Activated CD4-positive, alpha-beta T cell treated with anti-CD3 and anti-CD28 coated beads, Interleukin-2, amount 50 U/mL, for 16 hours (primary cell): ENCODE measurements around the gene PLXNA4.

Source experiments
- DNase-seq: peaks from one replicate; pipeline ENCODE4 v3.0.0-alpha.2; 2020

Gene PLXNA4

DNA sequence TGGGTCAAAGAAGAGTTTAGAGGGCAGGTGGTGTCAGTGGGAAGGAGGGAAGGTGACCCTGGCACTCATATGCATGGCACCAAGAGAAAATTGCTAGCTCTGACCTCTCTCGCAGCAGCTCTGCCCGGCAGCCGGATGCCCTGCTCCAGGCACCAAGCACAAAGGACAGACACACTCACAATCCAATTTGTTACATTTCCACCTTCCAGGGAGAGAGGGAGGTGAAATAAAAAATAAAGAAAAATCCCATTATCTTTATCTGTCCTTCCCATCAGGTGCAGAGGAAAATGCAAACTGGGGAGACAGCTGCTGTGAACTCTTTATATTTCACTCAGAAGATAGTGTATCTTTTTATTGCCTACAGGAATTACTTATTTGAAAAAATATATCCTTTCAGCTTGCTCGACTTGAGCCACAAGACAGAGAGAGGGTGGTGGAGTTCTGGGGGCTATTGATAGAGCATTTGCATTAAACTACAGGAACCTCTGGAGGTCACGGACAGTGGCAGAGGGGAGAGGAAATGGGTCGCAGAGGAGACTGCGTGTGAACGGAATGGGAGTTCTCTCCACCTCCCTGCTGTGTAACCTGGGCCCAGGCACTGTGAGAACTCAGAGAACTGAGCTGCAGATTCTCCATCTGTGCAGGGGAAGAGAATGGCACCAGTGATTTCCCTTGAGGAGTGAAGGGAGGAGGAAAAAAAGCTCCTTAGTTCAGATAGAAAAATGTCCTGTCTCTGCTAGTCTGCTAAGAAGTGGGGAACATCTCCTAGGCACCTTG, 421.4 kb downstream of the PLXNA4 start:
- no peak for DNase-seq

DNA sequence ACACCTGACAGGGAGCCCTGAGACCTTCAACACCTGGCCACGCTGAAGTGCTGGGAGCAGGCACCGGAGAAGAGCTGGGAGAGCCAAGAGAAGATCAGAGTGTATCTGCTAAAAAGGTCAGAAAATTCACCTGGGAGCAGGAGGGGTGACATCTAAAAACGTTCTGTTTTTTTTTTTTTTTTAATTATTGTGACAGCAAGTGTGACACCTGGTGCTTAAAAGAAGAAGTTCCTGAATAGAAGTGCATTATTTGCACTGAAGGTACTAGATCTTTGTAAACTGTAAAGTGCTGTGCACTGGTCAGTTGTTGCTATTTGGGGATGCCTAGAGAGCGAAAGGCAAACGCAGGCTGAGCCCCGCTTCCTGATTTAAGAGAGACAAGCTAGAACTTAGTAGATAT, 422.0 kb downstream of the PLXNA4 start:
- DNase-seq = no peak

DNA sequence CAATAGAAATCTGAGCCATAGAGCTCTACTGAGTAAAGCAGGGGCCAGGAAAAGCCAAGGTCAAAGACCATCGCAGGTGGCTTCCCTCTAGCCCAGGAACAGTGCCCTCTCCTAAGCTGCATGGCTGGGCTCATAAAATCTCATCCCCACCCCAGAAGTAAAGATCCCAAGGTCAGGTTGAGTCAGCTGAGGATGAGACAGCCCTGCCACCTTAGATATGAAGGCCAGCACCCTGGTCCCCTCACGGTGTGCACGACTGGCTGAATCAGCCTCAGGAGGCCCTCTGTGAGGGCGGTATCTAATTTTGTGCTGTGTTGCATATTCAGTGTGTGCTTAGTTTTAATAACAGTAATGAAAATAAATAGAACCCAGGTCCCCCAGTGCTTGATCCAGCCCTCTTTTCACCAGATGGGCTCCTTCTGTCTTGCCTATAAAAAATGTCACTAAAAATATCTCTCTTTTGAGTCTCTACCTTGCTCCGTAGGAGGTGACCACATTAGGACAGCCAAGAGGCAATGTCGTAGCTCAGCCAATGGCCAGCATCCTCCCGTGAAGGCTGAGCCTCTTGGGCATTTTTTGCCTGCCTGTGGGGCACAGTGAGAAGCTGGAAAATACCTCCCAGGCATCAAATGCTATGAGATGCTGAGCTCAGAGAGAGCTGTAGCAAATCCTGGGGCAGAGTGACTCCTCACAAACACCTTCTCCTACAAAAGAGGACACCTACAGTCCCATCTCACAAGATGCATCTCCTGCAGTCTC, 424.0 kb downstream of the PLXNA4 start:
- no peak for DNase-seq

DNA sequence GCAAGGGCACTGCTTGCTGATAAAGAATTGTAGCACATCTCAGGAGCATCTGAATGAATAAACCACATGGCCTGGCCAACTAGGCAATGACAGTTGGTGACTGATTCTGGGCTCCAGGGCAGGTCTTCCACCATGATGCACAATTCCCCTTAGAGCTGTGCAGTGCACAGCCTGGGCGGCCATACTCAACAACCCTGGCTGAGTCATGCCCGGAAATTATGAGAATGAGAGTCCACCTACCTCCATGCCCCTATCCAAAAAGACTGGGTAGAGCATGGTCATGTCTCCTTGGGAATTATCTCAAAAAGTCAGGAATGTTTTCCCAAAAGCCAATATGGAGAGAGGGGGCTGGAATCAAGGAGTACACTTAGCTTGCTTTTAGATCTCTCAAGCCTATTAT, 425.6 kb downstream of the PLXNA4 start:
- no peak for DNase-seq

DNA sequence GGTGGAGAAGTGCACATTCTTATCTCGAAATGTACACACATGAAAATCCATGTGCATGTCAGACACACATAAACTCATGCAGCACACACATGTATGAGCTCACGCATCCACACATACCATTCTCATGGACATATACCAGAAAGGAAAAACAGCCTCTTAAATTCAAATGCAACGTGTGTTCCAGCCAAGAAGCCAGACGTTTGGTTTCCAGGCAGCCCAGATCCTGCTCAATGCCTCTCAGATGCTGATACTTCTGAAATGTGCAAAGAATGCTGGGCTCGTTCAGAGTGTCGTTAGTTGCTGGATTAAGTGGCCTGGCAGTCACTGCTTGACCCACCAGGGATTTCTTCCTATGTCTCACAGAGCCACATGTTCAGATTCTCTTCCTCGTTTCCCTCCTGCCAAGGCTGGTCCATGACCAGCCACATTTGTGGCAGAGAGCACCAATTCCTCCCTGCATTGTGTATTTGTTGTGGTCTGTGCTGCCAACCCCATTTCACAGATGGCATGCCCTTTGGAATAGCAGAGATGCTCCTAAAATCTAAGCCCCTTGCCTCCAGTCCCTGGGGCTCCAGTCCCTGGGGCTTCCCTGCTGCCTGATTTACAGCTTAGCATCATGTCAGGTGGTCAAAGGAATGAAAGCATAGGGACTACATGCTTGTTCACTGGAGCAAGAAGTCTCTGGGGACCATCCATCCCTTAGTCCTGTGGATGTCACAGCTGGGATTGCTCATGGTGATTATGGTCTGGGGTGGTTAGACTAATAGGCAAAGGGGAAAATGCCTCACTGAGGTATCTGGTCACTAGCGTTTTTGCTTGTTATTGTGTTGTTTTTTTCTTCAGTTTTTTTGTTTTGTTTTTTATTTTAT, 426.6 kb downstream of the PLXNA4 start:
- DNase-seq = no peak

DNA sequence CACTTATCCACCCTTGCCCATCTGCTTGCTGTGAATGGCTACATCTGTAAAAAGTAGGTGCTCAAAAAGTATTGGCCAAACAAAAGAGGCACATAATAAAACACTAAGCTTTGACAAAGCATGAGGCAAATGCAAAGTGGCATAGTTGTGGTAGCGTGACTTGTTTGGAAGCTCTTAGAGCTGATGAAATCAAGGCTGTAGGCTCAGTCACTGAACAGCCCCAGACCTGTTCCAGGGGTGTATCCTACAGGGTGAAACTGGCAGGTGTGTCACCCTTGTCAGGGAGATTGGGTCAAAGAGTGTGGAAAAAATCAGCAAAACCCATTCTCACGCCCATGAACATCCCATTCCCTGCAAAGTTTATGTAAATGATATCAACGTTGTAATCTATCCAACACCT, 427.4 kb downstream of the PLXNA4 start:
- DNase-seq = no peak

DNA sequence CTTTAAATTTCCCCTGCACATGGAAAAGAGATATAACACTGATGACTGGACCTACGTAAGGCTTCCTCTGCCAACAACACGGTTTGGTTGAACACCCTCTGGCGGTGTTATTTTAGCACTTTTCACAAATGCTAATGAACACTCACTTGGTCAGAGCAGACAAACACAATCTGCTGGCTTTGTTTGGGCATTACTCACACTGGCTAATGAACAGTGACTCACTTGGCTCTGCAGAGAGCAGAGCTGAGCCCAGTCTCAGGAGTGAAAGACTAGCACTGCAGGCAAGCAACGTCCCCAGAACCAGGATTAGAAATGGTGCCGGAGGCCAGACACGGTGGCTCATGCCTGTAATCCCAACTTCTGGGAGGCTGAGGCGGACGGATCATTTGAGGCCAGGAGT, 430.8 kb downstream of the PLXNA4 start:
- no peak for DNase-seq

DNA sequence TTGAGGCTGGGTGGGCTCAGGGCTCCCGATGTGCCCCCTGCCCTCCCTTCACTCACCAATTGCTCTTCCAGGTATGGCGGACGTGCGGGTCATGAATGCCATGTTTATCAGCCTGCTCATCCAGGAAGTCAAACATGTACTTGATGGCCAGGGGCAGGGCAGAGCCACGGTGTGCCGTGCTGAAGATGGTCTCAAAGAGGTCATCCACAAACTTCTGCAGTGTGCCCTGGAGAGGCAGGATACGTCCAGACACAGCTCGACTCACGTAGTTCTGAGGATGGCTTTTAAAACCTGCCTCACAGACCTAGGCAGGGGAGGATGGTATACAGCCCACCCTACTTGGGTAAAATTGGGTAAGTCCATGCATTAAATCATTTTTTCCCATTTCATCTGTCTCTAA, 431.2 kb downstream of the PLXNA4 start:
- no peak for DNase-seq

DNA sequence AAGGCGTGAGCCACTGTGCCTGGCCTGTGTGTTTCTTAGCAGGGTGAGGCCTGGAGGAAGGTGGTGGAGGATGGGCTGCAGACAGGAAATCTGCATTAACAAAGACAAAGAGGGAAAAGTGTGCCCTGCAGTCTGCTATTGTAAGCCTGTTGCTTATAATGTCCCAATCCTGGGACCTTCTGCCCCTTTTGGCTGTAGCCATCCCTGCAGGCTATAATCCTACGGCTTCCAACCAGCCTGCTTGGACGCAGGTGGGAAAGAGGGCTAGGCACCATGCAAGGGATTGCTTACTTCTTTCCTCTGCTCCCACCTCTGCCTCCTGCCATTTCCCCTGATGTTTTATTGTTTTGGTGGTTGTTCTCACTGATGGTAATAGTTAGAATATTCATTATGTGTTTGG, 434.3 kb downstream of the PLXNA4 start:
- DNase-seq = no peak

DNA sequence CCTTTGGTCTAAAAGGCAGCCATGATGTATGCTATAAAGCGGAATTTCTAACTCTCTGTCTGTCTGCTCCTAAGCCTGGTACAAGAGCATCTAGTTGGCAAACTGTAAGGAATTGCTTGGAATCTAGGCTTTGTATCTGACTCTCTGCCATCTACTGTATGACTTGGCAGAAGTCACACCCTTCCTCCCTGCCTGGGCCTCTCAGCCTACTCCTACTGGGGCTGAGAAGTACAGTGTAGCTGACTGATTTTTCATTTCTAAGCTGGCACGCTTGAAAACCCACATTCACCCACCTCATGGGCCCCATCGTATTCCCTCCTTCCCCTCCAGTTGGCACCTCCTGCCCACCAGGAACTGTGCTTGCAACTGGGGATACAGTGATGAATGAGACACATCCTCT, 435.2 kb downstream of the PLXNA4 start:
- no peak for DNase-seq

DNA sequence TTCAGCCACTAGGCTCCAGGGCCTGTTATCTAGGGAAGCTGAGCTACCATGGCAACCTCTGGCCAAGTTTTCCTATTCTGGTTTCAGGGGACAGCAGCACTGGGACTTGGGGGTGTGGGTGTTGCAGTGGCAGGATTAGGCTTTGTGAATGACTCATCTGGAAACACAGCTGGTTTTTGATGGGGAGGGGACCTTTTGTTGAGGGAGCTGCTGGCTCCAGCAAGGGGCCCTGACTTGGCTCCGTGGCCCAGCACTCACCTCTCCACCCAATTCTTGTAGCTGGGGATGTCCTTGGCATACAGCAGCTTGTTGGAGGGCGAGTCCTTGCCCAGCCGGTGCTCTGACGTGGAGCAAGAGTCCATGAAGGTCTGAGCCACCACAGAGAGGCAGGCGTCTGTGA, 435.9 kb downstream of the PLXNA4 start:
- DNase-seq = no peak

DNA sequence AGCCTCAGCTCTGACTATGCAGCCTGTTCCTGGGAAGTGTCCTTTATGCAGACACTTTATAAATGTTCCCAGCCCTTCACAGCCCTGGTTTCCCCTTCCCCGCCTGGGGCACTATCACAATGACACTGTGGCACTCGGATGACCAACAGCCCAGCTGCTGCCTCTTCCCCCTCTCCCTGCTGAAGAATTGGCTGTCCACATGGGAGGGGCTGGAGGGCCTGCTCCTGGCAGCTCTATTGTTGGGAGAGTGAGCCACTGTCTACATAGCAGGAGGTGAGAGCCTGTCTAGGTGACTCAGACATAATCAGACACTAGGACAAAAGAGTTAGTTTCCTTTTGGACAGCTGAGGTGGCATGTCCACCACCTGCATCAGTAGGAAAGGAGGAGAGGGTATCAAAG, 437.5 kb downstream of the PLXNA4 start:
- no peak for DNase-seq

DNA sequence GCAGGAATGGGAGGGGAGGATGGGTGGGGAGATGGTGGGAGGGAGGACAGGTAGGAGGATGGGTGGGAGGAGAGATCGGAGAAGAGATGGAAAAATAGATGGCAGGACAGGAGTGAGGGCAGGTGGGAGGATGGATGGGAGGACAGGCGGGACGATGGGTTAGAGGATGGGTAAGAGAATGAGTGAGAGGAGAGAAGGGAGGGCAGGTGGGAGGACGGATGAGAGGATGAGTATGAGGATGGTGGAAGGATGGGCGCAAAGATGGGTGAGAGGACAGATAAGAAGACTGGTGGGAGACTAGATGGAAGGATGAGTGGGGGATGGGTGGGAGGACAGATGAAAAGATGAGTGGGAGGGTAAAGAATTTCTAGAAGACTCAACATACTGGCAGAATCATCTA, 438.6 kb downstream of the PLXNA4 start:
- no peak for DNase-seq

DNA sequence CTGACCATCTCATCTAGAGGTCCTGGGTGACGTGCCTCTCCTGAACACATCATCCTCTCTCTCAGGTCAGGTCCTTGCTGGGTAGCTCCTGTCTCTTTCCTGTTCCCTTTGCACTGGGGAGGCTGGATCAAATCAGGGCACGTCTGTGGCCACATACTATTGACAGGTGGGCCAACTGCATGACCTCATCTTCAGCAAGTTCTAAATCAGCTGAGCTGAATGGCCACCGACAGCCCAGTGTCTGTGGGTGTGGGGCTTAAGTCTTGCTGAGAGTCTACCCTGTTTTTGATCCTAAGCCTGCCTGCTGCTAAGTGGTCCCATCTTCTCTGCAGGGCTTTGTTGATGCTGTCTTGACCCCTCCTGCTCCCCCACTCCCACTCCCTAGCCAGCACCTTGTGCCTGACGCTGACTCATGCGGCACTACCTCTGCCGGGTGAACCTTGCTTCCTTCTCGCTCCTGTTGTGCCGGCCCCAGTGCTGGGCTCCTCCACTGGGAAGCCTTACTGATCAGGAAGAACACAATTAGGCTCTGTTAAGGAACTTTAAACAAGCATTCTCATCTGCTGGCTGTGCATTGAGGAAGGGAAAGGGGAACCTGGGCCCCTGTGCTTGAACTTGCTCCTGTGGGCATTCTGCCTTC, 440.4 kb downstream of the PLXNA4 start:
- DNase-seq = no peak

DNA sequence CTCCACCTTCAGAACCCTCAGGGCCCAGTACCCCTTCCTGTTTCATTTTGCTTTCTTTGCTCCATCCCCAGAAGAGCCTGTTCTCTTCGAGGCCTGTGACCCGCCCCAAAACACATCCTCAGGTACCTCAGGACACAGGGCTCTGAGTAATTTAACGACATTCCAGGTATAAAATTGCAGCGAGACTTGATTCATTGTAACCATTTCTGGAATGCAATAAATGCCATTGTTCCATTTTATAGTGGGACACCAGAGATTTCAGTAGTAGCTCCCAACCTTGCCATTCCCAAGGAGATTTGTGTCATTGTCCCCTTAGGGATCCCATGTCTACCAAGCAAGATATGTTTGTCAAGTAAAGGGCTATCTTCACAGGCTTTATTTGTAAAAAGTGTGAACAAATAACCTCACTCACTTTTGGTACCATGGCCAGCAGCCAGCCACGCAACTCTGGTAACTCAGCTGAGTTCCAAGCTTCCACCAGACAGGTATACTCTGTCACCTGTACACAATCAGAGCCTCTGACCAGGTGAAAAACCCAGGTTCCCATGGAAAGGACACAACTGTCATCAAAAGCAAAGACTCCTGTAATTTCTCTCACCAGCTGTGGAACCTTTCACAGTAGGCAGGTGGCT, 441.3 kb downstream of the PLXNA4 start:
- no peak for DNase-seq

DNA sequence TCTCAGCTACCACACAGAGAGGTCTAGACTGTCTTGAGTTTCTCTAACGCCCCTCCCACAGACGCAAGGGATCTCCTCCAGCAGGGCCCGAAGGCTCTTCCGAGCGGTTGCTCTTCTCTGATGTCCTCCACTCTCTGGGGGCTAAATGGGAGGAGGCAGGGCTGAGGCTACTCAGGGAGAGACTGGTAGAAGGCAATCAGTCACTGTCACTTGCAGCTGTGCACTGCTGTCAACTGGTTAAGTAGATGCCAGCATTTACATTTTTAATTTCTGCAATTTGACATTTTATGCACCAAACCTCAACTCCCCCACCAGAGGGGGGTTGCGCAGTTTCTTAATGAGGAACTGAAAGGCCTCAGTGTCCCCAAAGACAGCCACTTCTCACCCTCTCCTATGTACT, 442.8 kb downstream of the PLXNA4 start:
- DNase-seq = no peak

DNA sequence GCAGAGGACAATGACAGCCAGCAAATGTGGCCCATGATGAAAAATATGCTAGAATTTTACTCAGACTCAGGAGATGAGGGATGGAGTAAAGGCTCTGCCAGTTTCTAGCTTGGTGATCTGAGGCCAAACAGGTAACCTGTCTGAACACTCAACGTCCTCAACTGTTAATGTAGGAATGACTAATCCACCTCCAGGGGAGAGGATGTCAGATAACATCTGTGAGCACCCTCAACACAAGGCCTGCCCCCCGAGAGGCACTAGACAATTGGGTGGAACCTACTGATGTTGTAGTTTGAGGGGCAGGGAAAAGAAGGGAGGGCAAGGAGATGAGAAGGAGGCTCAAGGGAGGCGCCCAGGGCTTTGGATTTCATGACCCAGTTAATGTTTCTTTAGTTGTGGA, 445.1 kb downstream of the PLXNA4 start:
- DNase-seq = no peak

DNA sequence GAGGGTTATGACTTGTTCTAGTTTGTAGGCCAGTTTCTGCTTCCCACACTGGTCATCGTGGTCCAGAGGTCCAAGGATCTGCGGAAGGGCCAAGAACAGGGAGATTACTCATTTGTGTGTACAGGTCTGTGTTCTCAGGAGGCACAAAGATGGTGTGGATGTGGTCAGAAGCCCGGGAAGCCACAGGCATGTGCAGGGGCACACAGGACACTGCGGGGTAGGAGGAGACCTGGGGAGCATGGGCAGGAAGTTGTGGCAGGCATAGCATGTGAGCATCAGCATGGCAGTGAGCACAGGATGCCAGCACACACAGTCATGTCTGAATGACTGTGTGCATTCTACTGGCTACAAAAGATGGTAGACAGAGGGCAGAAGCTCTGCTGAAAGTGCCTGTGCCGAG, 445.8 kb downstream of the PLXNA4 start:
- DNase-seq = peak; percentile 13

DNA sequence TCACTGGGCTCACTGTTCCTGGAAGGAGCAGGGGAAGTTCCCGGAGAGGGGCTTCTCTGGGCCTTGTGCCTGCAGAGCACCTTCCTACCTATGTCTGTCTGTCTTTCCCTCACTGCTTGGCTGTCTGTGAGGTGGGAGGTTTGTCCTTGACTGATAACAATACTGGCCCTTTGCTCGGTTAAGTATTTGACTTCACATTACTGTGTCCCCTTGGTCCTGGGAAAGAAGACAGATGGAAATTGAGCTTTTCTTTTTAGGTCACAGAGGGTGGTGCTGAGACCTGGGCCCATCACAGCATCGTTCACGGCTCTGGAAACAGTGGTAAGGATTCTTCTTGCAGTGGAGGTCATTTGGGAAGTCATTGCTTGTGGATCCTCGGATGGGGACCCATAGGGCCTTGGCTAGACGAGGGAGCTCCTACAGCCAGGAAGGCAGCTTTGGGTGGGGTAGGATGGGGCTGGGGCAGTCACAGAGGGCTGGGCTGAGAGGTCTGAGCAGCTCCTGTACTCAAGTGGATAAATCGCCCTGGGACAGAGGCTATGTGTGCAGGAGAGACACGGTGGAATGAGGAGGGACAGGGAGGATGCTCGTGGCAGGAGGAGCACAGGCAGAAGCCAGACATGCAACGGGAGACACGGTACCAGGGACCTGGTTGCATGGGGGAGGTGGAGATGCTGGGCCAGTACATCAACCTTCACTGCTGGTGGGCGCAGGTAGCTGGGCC, 450.2 kb downstream of the PLXNA4 start:
- no peak for DNase-seq

DNA sequence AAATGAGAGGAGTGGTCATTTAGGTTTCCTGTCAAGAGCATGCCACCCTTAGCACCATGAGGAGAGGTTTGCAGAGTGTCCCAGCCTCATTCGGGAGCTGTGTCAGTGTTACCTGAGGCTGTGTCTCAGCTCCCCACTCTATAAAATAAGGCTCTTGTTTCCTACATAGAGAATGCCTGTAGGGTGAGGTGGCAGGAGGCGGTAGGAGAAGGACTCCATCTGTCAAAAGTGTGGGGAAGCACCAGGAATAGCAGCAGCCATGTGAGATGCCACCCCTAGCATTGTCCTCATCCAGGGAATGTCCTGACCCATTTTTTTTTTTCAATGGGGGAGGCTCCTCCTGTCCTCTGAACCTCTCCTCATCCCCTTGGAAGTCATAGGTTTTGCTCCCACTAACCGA, 451.2 kb downstream of the PLXNA4 start:
- no peak for DNase-seq

DNA sequence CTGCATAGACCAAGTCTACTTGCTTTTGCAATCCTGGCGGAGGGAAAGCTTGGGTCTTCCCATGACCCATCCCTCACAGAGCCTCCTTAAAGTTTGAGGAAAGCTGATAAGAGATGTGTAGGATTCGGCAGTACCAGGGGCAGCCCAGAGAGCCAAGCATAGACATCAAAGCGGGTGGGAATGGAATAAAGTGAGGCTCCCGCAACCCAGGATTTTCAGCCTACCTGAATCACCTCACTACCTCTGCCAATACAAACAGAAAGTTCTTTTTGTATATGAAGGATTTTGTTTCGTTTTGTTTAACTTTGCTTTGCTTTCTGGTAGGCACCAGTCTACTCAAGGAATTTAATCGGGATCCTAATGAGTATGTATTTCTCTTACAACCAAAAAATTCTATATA, 451.7 kb downstream of the PLXNA4 start:
- no peak for DNase-seq

DNA sequence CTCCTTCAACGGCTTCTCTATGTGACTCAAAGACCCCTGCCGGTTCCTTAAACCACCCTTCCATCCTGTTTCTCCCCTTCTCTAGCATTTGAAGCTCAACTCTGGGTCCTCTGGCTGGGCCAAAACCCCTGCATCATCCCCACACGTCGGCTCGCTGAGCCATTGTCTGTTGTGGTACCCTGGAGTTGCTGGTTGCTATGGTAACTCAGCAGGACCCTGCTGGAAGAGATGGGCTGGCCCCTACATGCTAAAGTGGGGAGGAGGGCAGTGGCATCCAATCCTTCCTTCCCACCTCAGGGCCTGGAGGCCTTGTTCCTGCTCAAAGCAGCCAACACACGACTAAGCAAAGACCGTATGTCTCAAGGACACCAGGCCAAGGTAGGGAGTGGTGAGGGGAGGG, 452.5 kb downstream of the PLXNA4 start:
- no peak for DNase-seq
